Neural crest cell (in vitro differentiated cells): ENCODE data around the gene C1QB. TPM values are rescaled to one million over a fixed set of nuclear protein-coding genes. Genes with fewer than 3 reads are reported as not detected.
A peak's percentile ranks its signal among the peaks of the same experiment; 100 is the strongest.

Source experiments
- DNase-seq: peaks from one replicate; pipeline ENCODE4 v3.0.0; 2021; ENCODE audit warnings: low read depth, mixed read lengths, low spot score
- H3K27ac Mint-ChIP-seq: one replicate; pipeline ENCODE4 v1.8.0; 2021; ENCODE audit warnings: mild to moderate bottlenecking, mixed read lengths; ENCODE audit not compliant: unreplicated experiment
- H3K27me3 Mint-ChIP-seq: 2 replicates; pipeline ENCODE4 v1.8.0; 2021; ENCODE audit warnings: low read depth, mild to moderate bottlenecking, mixed read lengths
- H3K36me3 Mint-ChIP-seq: 2 replicates; pipeline ENCODE4 v1.8.0; 2021; ENCODE audit warnings: low read depth, mild to moderate bottlenecking, mixed read lengths
- H3K4me1 Mint-ChIP-seq: 2 replicates; pipeline ENCODE4 v1.8.0; 2021; ENCODE audit warnings: mixed read lengths
- H3K4me3 Mint-ChIP-seq: one replicate; pipeline ENCODE4 v1.8.0; 2021; ENCODE audit warnings: mild to moderate bottlenecking, mixed read lengths
- H3K9me3 Mint-ChIP-seq: 2 replicates; pipeline ENCODE4 v1.8.0; 2021; ENCODE audit warnings: mixed read lengths
- long read RNA-seq: library from polyadenylated mRNA; unstranded; transcript quantifications from one replicate; pipeline ENCODE4 v2.0.0, GENCODE V29; 2020
- total RNA-seq: library from RNA; stranded (reverse); gene quantifications from 2 replicates; pipeline ENCODE4 v1.2.1, GENCODE V29; 2021
- TF ChIP-seq, protein P1 (sequence below): fragments of 200-600 bp; sonication (generic); conservative IDR thresholded peaks from 2 replicates; pipeline ENCODE4 v1.5.0; 2021; ENCODE audit warnings: antibody characterized with exemption, mild to moderate bottlenecking

Gene C1QB, protein sequence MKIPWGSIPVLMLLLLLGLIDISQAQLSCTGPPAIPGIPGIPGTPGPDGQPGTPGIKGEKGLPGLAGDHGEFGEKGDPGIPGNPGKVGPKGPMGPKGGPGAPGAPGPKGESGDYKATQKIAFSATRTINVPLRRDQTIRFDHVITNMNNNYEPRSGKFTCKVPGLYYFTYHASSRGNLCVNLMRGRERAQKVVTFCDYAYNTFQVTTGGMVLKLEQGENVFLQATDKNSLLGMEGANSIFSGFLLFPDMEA
- not detected in 2 replicates for total RNA-seq
- long read RNA-seq = 0 reads

DNA sequence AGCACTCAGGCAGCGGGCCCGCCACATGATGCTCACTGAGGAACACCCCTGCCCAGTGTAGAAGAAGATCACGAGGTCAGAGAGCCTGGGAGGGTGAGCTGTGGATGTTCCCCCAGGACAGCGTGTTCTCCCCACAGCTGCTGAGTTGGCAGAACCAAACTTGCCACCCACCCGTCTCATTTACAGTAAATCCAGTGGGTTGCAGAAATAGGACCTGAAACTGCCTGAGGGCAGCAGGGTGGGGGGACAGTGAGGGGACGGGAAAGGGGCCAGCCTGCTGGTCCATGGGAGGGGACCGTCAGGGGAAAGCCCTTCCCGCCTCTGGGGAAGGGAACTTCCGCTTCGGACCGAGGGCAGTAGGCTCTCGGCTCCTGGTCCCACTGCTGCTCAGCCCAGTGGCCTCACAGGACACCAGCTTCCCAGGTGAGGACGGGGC lies at the start of gene C1QB:
Gene C1QB, plus strand, starts transcription at position 356 of the 436 bp plus-strand sequence. CDS start 6,227 bp downstream, outside the sequence.
- Mint-ChIP-seq H3K9me3 (no peaks in the 10 kb centered on the region), H3K27ac (peak within 1 kb of the TSS; percentile 15), H3K4me1 (no peaks in the 10 kb centered on the region), H3K36me3 (no peaks in the 10 kb centered on the region), H3K27me3 (peaks cover 26% of the 10 kb centered on the region), H3K4me3 (no peak within 1 kb of the TSS)
- TF ChIP-seq, protein P1, sequence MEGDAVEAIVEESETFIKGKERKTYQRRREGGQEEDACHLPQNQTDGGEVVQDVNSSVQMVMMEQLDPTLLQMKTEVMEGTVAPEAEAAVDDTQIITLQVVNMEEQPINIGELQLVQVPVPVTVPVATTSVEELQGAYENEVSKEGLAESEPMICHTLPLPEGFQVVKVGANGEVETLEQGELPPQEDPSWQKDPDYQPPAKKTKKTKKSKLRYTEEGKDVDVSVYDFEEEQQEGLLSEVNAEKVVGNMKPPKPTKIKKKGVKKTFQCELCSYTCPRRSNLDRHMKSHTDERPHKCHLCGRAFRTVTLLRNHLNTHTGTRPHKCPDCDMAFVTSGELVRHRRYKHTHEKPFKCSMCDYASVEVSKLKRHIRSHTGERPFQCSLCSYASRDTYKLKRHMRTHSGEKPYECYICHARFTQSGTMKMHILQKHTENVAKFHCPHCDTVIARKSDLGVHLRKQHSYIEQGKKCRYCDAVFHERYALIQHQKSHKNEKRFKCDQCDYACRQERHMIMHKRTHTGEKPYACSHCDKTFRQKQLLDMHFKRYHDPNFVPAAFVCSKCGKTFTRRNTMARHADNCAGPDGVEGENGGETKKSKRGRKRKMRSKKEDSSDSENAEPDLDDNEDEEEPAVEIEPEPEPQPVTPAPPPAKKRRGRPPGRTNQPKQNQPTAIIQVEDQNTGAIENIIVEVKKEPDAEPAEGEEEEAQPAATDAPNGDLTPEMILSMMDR = no peak
- no peak for DNase-seq

DNA sequence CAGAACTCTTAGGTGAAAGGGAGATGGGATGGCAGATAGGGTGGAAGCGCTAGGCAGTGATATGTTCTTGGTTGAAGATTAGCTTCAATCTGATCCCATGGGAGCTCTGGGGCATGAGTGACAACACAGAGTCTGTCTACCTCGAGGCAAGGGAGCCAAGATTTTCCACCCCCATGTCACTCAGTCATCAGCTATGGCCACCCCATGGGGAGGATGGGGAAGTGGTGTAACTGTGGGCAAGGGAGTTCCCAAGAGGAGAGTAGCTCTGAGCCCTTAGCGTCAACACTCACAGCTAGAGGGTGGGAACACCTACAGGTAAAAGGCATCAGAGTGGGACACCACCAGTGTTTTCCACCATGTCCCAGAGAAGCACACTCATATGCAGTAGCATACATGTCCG lies 46.9 kb upstream of the C1QB start:
- DNase-seq = no peak
- Mint-ChIP-seq H3K27me3 (peaks cover 82% of the 10 kb centered on the region), H3K4me1 (no peaks in the 10 kb centered on the region), H3K9me3 (no peaks in the 10 kb centered on the region), H3K27ac (no peak overlapping the region), H3K4me3 (no peak overlapping the region), H3K36me3 (no peaks in the 10 kb centered on the region)
- TF ChIP-seq, protein P1 = no peak

DNA sequence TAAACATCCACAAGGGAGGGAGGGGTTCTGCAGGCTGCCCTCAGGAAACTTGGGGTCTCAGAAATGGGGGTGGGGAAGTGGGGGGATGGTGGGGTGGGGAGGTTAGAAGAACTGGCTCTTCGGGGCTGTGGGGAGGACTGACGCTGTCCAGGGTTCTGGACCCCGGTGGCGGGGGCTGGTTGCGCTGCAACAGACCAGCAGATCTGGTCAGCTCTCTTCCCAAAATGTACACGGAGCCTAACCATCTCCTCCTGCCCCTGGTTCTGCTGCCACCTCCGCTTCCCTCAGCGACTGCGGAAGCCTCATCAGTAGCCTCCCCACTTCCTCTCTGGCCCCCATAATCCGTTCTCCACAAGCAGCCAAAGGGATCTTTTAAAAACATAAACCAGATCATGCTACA lies 45.9 kb upstream of the C1QB start:
- Mint-ChIP-seq H3K4me1 (no peaks in the 10 kb centered on the region), H3K27me3 (peaks cover 92% of the 10 kb centered on the region), H3K27ac (no peak overlapping the region), H3K4me3 (no peak overlapping the region), H3K36me3 (no peaks in the 10 kb centered on the region), H3K9me3 (no peaks in the 10 kb centered on the region)
- TF ChIP-seq, protein P1 = no peak
- DNase-seq = no peak

DNA sequence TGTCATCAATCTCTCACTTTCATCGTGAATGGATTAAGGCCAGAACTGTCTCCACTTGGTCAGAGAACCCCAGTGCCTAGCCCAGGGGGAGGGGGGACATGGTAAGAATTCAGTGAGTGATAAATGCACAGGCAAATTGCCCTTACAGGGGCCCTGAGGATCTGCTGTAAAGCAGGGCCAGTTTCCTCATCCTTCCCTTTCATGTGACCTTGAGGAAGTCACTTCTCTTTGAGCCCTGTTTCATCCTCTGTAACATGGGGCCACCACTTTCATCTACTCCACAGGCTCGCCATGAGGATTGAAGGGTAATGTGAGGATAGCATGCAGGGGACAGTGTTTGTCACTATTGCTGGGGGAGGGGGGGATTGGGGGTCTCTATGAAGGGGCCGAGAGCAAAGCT lies 44.7 kb upstream of the C1QB start:
- H3K27me3 Mint-ChIP-seq = peaks cover 99% of the 10 kb centered on the region
- no peaks in the 10 kb centered on the region for H3K36me3 Mint-ChIP-seq
- H3K4me3 Mint-ChIP-seq = no peak overlapping the region
- TF ChIP-seq, protein P1 = no peak
- H3K4me1 Mint-ChIP-seq = no peaks in the 10 kb centered on the region
- no peak overlapping the region for H3K27ac Mint-ChIP-seq
- no peak for DNase-seq
- H3K9me3 Mint-ChIP-seq = no peaks in the 10 kb centered on the region

DNA sequence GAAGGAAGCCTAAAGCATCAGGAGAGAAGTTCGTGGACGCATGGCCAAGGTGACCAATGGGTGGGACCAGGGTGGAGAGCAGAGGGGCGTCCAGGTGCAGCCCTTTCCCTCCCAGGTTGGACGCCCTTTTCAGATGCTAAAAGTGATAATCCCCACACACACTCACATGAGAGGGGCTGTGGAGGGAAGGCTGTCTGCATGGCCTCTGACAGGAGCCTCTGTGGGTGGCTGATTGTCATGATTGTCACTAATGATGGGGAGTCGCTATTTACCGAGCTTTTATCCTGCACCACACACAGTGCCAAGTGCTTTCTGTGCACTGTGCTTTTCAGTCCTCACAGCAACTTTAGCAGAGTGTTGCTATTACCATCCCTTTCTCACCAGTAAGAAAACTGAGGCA lies 43.7 kb upstream of the C1QB start:
- Mint-ChIP-seq H3K27ac (no peak overlapping the region), H3K27me3 (peaks cover 97% of the 10 kb centered on the region), H3K9me3 (no peaks in the 10 kb centered on the region), H3K4me1 (no peaks in the 10 kb centered on the region), H3K36me3 (no peaks in the 10 kb centered on the region), H3K4me3 (no peak overlapping the region)
- no peak for DNase-seq
- TF ChIP-seq, protein P1 = no peak
